GM12801 (cell line): ENCODE results near the gene TCEANC.

Experiments used
- TF ChIP-seq, protein P1 (sequence below): IDR thresholded peaks from one replicate; pipeline ENCODE4 v1.5.1; 2011; ENCODE audit warnings: control low read depth; ENCODE audit not compliant: insufficient read length; ENCODE audit errors: extremely low read depth

Gene TCEANC

DNA sequence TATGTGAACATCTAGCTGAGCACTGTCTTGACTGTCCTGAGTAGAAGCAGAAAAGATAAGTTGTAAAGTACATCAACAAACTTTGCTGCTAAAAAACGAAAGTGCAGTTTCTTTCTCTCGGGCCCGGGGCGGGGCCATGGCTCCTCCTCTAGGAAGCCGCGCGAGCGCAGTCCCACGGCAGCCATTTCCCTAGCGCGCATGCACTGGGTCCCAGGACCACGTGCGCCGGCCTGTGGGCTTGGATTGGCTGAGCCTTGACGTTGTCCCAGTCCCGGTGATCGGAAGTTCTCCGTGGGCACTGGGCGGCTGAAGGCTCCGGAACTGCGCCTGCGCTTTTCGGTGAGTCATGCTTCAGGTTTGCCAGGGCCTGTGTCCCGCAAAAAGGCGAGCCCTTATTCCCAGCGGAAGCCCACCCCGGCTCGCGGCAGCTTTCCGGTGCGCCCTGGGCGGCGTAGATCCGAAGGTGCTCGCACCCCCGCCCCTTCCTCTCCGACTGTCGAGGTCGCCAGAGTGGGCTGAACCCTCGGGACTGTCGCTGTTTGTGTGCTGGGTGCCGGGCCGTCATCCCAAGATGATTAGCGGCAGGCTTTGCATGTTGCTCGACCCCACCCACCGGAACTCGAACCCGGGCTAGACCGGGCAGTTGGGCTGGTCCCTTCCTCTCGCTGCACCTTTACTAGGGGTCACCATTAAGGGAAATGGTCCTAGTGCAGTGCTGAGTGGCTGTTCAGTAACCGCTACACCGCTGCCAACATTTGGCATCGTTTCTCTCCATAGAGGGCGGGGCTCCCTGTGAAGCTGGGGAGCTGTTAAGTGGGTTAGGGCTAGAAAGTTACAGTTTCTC is at the start of gene TCEANC:
Gene TCEANC (plus strand): TSS at position 292 of the 844 bp plus-strand sequence. CDS start 9,368 bp downstream, outside the sequence.
- TF ChIP-seq, protein P1, sequence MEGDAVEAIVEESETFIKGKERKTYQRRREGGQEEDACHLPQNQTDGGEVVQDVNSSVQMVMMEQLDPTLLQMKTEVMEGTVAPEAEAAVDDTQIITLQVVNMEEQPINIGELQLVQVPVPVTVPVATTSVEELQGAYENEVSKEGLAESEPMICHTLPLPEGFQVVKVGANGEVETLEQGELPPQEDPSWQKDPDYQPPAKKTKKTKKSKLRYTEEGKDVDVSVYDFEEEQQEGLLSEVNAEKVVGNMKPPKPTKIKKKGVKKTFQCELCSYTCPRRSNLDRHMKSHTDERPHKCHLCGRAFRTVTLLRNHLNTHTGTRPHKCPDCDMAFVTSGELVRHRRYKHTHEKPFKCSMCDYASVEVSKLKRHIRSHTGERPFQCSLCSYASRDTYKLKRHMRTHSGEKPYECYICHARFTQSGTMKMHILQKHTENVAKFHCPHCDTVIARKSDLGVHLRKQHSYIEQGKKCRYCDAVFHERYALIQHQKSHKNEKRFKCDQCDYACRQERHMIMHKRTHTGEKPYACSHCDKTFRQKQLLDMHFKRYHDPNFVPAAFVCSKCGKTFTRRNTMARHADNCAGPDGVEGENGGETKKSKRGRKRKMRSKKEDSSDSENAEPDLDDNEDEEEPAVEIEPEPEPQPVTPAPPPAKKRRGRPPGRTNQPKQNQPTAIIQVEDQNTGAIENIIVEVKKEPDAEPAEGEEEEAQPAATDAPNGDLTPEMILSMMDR = no peak

DNA sequence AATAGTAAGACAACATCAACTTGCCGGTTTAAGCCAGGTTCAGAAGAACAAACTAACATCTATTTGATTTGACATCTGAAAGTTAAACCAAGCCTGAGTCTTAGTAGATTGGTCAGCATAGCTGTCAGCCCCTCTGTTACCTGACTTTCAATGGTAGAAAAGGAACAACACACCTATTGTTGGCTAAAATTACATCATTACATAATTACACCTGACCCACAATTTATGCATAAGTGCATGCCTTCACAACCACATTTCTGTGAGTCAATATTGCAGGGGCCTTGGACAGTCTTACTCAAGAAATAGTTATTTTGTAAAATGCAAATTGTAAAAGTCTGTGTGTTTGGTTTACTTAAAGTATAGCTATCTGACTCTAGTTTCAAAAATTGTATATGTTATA is 47.3 kb upstream of the TCEANC start:
- TF ChIP-seq, protein P1 = no peak

- TF ChIP-seq, protein P1 = no peak
These were observed 45.5 kb upstream of the TCEANC start for GRCh38 chrX:13607331-13607995.

GRCh38 chrX:13607996-13608365 is 45.0 kb upstream of the TCEANC start:
- TF ChIP-seq, protein P1 = no peak

GRCh38 chrX:13614154-13614553 is 38.8 kb upstream of the TCEANC start:
- TF ChIP-seq, protein P1 = no peak

- TF ChIP-seq, protein P1 = no peak
These were observed 32.7 kb upstream of the TCEANC start for GRCh38 chrX:13620207-13620606.

DNA sequence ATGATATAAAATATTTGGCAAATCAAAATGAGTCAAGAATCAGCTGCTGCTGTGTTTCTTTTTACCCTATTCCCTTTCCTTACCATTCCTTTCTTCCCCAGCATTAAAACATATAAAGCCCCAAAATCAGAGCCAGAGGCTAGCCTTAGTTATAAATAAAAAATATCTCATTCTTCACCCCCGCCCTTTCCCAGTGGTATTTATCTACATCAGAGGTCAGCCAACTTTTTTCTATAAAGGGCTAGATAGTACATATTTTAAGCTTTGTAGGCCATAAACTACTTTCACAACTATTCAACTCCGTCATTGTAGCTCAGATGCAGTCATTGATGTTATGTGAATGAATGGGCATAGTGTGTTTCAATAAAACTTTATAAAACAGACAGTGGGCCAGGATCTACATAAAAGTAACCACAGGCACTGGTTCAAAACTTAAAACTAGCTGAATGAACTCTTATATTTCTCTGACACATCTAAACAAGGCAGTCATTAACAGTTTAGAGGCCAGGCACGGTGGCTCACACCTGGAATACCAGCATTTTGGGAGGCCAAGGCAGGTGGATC is 30.5 kb upstream of the TCEANC start:
- TF ChIP-seq, protein P1 = no peak
